ENCODE measurements around the gene LDLRAP1. TPM values are rescaled to one million over a fixed set of nuclear protein-coding genes. Genes with fewer than 3 reads are reported as not detected.

Gene LDLRAP1
- total and polyA plus RNA-seq, 9 of the 15 experiments (the other 6 are each of a cell fraction or from before 2014, with no cell fraction given) = 0.56 to 29.6 (median 16.2) TPM

GRCh38 chr1:25562101-25562927, 18.9 kb downstream of the LDLRAP1 start (continued):
- TF ChIP-seq KDM1A (IDR thresholded peaks at IDR 0.05) = peak; percentile 55 to 85

- no peak for FAIRE-seq
- ChIA-PET CTCF (ENCODE audit: low intra/inter-chr PET ratio) (no interaction called here), POLR2A (no interaction called here)
- no peak overlapping the region for H2AFZ ChIP-seq (ENCODE audit: low read depth, low read length)
- no TSS peak for BruUV-seq (replicated peaks)
- H3K4me1 ChIP-seq (replicated peaks in 1 of 2; ENCODE audit: control insufficient read depth in 2 of 2, insufficient read depth in 2 of 2, low read length in 2 of 2) = peaks cover 5 to 34% of the 10 kb centered on the region in 2 experiments
- no peak for ATAC-seq
- intact Hi-C loops (cut with micrococcal nuclease) (no loop called here), in situ Hi-C loops (cut with MboI) (loop anchor here (10.0 kb wide), 1 partner anchor 1718 kb away; no protein-coding TSS in a partner anchor)
- no peaks in the 10 kb centered on the region for H3K27me3 ChIP-seq (ENCODE audit: control insufficient read depth in 2 of 2, insufficient read depth in 2 of 2, low read length in 2 of 2)
- no peaks in the 10 kb centered on the region for H3K9me3 ChIP-seq (replicated peaks; ENCODE audit: control insufficient read depth, insufficient read depth, low read depth, low read length)
- H3K9me1 ChIP-seq (ENCODE audit: control insufficient read depth, insufficient read depth, low read length) = no peaks in the 10 kb centered on the region
- H3K9ac ChIP-seq (ENCODE audit: insufficient read depth in 1 of 2, low read depth in 2 of 2, low read length in 2 of 2) = peak overlapping the region in 1 of 2 experiments; percentile 87; a peak in 2 of 4 replicates
- no peak for DNase-seq (ENCODE audit: extremely low read depth in 1 of 4, low spot score in 3 of 4)
- no peak overlapping the region for H3K4me3 ChIP-seq
- no peaks in the 10 kb centered on the region for H4K20me1 ChIP-seq (replicated peaks; ENCODE audit: control insufficient read depth, insufficient read depth, low read length)
- no peak overlapping the region for H3K4me2 ChIP-seq (ENCODE audit: insufficient read depth, low read length)
- no peak overlapping the region for H3K27ac ChIP-seq (ENCODE audit: extremely low read depth, low read depth, low read length)
- WGBS (ENCODE audit: insufficient coverage, low coverage, missing lambda C conversion rate) = 68% methylated on average over 8 of the region's 9 CpGs
- H3K79me2 ChIP-seq (ENCODE audit: control insufficient read depth, insufficient read depth, low read length) = no peaks in the 10 kb centered on the region
- peaks cover 47% of the 10 kb centered on the region; the same call in 1 of the 3 replicates for H3K36me3 ChIP-seq (ENCODE audit: control insufficient read depth, insufficient read depth, low read length)
- TF ChIP-seq MEF2A (IDR thresholded peaks at IDR 0.05; ENCODE audit: control insufficient read depth, low read depth, low read length) = no peak
- TF ChIP-seq ZNF512 (tag; IDR thresholded peaks at IDR 0.05) = no peak
- no peak for TF ChIP-seq ATF1 (CRISPR knock-in tag; IDR thresholded peaks at IDR 0.05)
- TF ChIP-seq ATF1 (tag; IDR thresholded peaks at IDR 0.05) = no peak
- no peak for TF ChIP-seq POLR2G (IDR thresholded peaks at IDR 0.05; ENCODE audit: low read depth, low read length)
- no peak for TF ChIP-seq NCOA2 (IDR thresholded peaks at IDR 0.05; ENCODE audit: partially characterized antibody in 2 of 2)
- TF ChIP-seq RB1 (IDR thresholded peaks at IDR 0.05; ENCODE audit: low read depth) = 0 out of 2 replicates have a peak, but pooled peaks have one; percentile 23
- TF ChIP-seq HBP1 (CRISPR knock-in tag; IDR thresholded peaks at IDR 0.05) = no peak
- no peak for TF ChIP-seq ZEB2 (IDR thresholded peaks at IDR 0.05)
- no peak for TF ChIP-seq ZNF584 (CRISPR knock-in tag; IDR thresholded peaks at IDR 0.05; ENCODE audit: low read depth)
- TF ChIP-seq CEBPZ (IDR thresholded peaks at IDR 0.05; ENCODE audit: borderline replicate concordance, low read depth, low read length) = no peak
- no peak for TF ChIP-seq ZNF696 (CRISPR knock-in tag; conservative IDR thresholded peaks at IDR 0.05)
- peak; percentile 6 for TF ChIP-seq CHD4 (IDR thresholded peaks at IDR 0.05; ENCODE audit: insufficient read depth, insufficient replicate concordance, low read depth, low read length, poor library complexity, severe bottlenecking)
These were observed 19.5 kb downstream of the LDLRAP1 start for GRCh38 chr1:25562928-25563283.

Measured in K562 (cell line).